H9 (cell line): ENCODE measurements around the gene RBM4B. TPM values are rescaled to one million over a fixed set of nuclear protein-coding genes. Genes with fewer than 3 reads are reported as not detected.
A peak's percentile ranks its signal among the peaks of the same experiment; 100 is the strongest.

ENCODE experiments used
- DNase-seq: peaks from one replicate; pipeline ENCODE4 v3.0.0-alpha.2; 2017
- H2AFZ ChIP-seq: one replicate; pipeline ENCODE4 v1.6.1; 2013; ENCODE audit warnings: mild to moderate bottlenecking, low read length, control low read depth, moderate library complexity
- H2AK5ac ChIP-seq: 2 replicates; pipeline ENCODE4 v1.6.1; 2013; ENCODE audit warnings: low read length, control low read depth, mixed read lengths; ENCODE audit not compliant: insufficient read length
- H2BK120ac ChIP-seq: one replicate; pipeline ENCODE4 v1.6.1; 2013; ENCODE audit warnings: low read depth, mild to moderate bottlenecking, low read length, control low read depth, inconsistent platforms; ENCODE audit not compliant: poor library complexity, severe bottlenecking
- H2BK12ac ChIP-seq: 2 replicates; pipeline ENCODE4 v1.6.1; 2013; ENCODE audit warnings: low read length, control low read depth, mixed read lengths, low read depth; ENCODE audit not compliant: insufficient read length
- H2BK15ac ChIP-seq: 2 replicates; pipeline ENCODE4 v1.6.1; 2013; ENCODE audit warnings: low read depth, low read length, control low read depth
- H2BK20ac ChIP-seq: one replicate; pipeline ENCODE4 v1.6.1; 2013; ENCODE audit warnings: low read depth, mild to moderate bottlenecking, low read length, control low read depth, inconsistent platforms; ENCODE audit not compliant: poor library complexity, severe bottlenecking
- H2BK5ac ChIP-seq: 2 replicates; pipeline ENCODE4 v1.6.1; 2013; ENCODE audit warnings: low read length, control low read depth, mixed read lengths; ENCODE audit not compliant: insufficient read length
- H3K14ac ChIP-seq: 2 replicates; pipeline ENCODE4 v1.6.1; 2013; ENCODE audit warnings: low read length, control low read depth; ENCODE audit not compliant: insufficient read depth
- H3K18ac ChIP-seq: 2 replicates; pipeline ENCODE4 v1.6.1; 2013; ENCODE audit warnings: low read depth, mild to moderate bottlenecking, mixed read lengths, low read length, control low read depth; ENCODE audit not compliant: insufficient read length
- H3K23ac ChIP-seq: 2 replicates; pipeline ENCODE4 v1.6.1; 2013; ENCODE audit warnings: low read length, control low read depth, mixed read lengths, low read depth; ENCODE audit not compliant: insufficient read length
- H3K23me2 ChIP-seq: 2 replicates; pipeline ENCODE4 v1.6.1; 2013; ENCODE audit warnings: low read depth, mild to moderate bottlenecking, mixed read lengths, low read length, control low read depth; ENCODE audit not compliant: insufficient read length, poor library complexity, severe bottlenecking
- H3K27ac ChIP-seq: 2 replicates; pipeline ENCODE4 v1.5.1; 2013; ENCODE audit warnings: low read length, control low read depth, mixed read lengths, low read depth; ENCODE audit not compliant: insufficient read length
- H3K27me3 ChIP-seq: 2 replicates; pipeline ENCODE4 v1.6.1; 2013; ENCODE audit warnings: low read length, control low read depth, inconsistent platforms; ENCODE audit not compliant: insufficient read depth
- H3K4ac ChIP-seq: 2 replicates; pipeline ENCODE4 v1.6.1; 2013; ENCODE audit warnings: low read depth, mild to moderate bottlenecking, control low read depth, inconsistent platforms, low read length, moderate library complexity
- H3K4me1 ChIP-seq: 2 replicates; pipeline ENCODE4 v1.6.1; 2013; ENCODE audit warnings: low read length, control low read depth, inconsistent platforms; ENCODE audit not compliant: insufficient read depth
- H3K4me2 ChIP-seq: 2 replicates; pipeline ENCODE4 v1.6.1; 2013; ENCODE audit warnings: low read length, control low read depth, mixed read lengths; ENCODE audit not compliant: insufficient read length, insufficient read depth
- H3K56ac ChIP-seq: 2 replicates; pipeline ENCODE4 v1.6.1; 2013; ENCODE audit warnings: low read depth, mild to moderate bottlenecking, mixed read lengths, low read length, control low read depth; ENCODE audit not compliant: insufficient read length
- H3K79me1 ChIP-seq: 2 replicates; pipeline ENCODE4 v1.6.1; 2013; ENCODE audit warnings: low read depth, mild to moderate bottlenecking, moderate library complexity, low read length, control low read depth, inconsistent platforms; ENCODE audit not compliant: insufficient read depth, poor library complexity, severe bottlenecking
- H3K79me2 ChIP-seq: 2 replicates; pipeline ENCODE4 v1.6.1; 2013; ENCODE audit warnings: low read length, control low read depth, inconsistent platforms; ENCODE audit not compliant: insufficient read depth
- H3K9ac ChIP-seq: 2 replicates; pipeline ENCODE4 v1.6.1; 2013; ENCODE audit warnings: low read length, control low read depth, mixed read lengths; ENCODE audit not compliant: insufficient read length; ENCODE audit errors: extremely low read depth
- H3K9me3 ChIP-seq: one replicate; pipeline ENCODE4 v1.6.1; 2013; ENCODE audit warnings: low read depth, low read length, inconsistent platforms; ENCODE audit not compliant: control insufficient read depth
- H3T11ph ChIP-seq: one replicate; pipeline ENCODE4 v1.6.1; 2013; ENCODE audit warnings: mild to moderate bottlenecking, low read length, control low read depth, inconsistent platforms
- H4K20me1 ChIP-seq: one replicate; pipeline ENCODE4 v1.6.1; 2013; ENCODE audit not compliant: control insufficient read depth, insufficient read length, insufficient read depth
- H4K5ac ChIP-seq: 2 replicates; pipeline ENCODE4 v1.6.1; 2013; ENCODE audit warnings: low read depth, mild to moderate bottlenecking, mixed read lengths, low read length, control low read depth; ENCODE audit not compliant: insufficient read length
- H4K8ac ChIP-seq: replicated peaks from 2 replicates; pipeline ENCODE4 v1.6.1; 2013; ENCODE audit warnings: low read length, control low read depth, mixed read lengths, low read depth; ENCODE audit not compliant: insufficient read length
- H4K91ac ChIP-seq: 2 replicates; pipeline ENCODE4 v1.6.1; 2013; ENCODE audit warnings: low read depth, mild to moderate bottlenecking, moderate library complexity, mixed read lengths, low read length, control low read depth; ENCODE audit not compliant: insufficient read length
- H3K27ac Mint-ChIP-seq, 3 experiments: 2 replicates in 2 of 3; 3 replicates in 1 of 3; pipeline ENCODE4 v1.8.0; 2020 to 2021; ENCODE audit warnings: mixed read lengths in 3 of 3, mild to moderate bottlenecking in 1 of 3, moderate library complexity in 1 of 3
- H3K27me3 Mint-ChIP-seq: 2 replicates; pipeline ENCODE4 v1.8.0; 2021; ENCODE audit warnings: low read depth, mild to moderate bottlenecking, moderate library complexity, mixed read lengths
- H3K36me3 Mint-ChIP-seq, 3 experiments: 2 replicates in 2 of 3; 3 replicates in 1 of 3; pipeline ENCODE4 v1.8.0; 2020 to 2021; ENCODE audit warnings: low read depth in 3 of 3, mixed read lengths in 3 of 3; ENCODE audit not compliant: insufficient read depth in 1 of 3
- H3K4me1 Mint-ChIP-seq, 2 experiments: 2 replicates each; pipeline ENCODE4 v1.8.0; 2020; ENCODE audit warnings: mixed read lengths in 2 of 2
- H3K4me3 Mint-ChIP-seq, 2 experiments: 2 replicates in 1 of 2; 3 replicates in 1 of 2; pipeline ENCODE4 v1.8.0; 2020 to 2021; ENCODE audit warnings: mild to moderate bottlenecking in 2 of 2, mixed read lengths in 2 of 2, moderate library complexity in 1 of 2
- H3K9me3 Mint-ChIP-seq, 2 experiments: 2 replicates in 1 of 2; 3 replicates in 1 of 2; pipeline ENCODE4 v1.8.0; 2020; ENCODE audit warnings: mild to moderate bottlenecking in 2 of 2, mixed read lengths in 2 of 2, moderate library complexity in 1 of 2
- WGBS: extraction: QIAGEN DNeasy Blood & Tissue Kit; methylation state at CpG from one replicate; pipeline ENCODE4 v1.1.7; 2013; ENCODE audit warnings: missing lambda C conversion rate, low lambda C conversion rate, mixed read lengths; ENCODE audit not compliant: insufficient read length; ENCODE audit errors: extremely low coverage; 5-methylcytosine and 5-hydroxymethylcytosine counted together
- total RNA-seq: library from RNA; stranded (reverse); gene quantifications from 2 replicates; pipeline ENCODE4 v1.2.1, GENCODE V29; 2021
- TF ChIP-seq, protein P1 (sequence below): fragments of 200-600 bp; sonication (generic); conservative IDR thresholded peaks from 3 replicates; pipeline ENCODE4 v1.8.0; 2021; ENCODE audit warnings: antibody characterized with exemption, mild to moderate bottlenecking

The RBM4B gene
- total RNA-seq, 1 experiment from 2014 or later: 34.0 TPM

- Histone ChIP-seq H2BK20ac (no peak overlapping the region), H4K20me1 (peaks cover 2% of the 10 kb centered on the region)
Observed at GRCh38 chr11:66670816-66671215, 6.9 kb downstream of the RBM4B start.

More at GRCh38 chr11:66670816-66671215, 6.9 kb downstream of the RBM4B start:
- H3K9me3 ChIP-seq: no peaks in the 10 kb centered on the region
- Mint-ChIP-seq H3K27me3 (no peaks in the 10 kb centered on the region), H3K4me1 (peaks cover 15 to 20% of the 10 kb centered on the region in 2 experiments), H3K9me3 (no peaks in the 10 kb centered on the region), H3K4me3 (no peak overlapping the region), H3K27ac (peak overlapping the region in 2 of 3 experiments; percentile 57 to 84; a peak in 3 of 7 replicates), H3K36me3 (peaks cover 14 to 47% (median 31%) of the 10 kb centered on the region in 3 experiments; a peak in 6 of 7 replicates)
- H2BK5ac ChIP-seq: no peak overlapping the region
- peaks cover 2% of the 10 kb centered on the region; the same call in 1 of the 2 replicates for H3K79me2 ChIP-seq
- no peak overlapping the region for H3K4ac ChIP-seq
- H2AK5ac ChIP-seq: no peak overlapping the region
- no peak overlapping the region for H3K23ac ChIP-seq
- H3K56ac ChIP-seq: no peak overlapping the region
- no peak overlapping the region for H2BK12ac ChIP-seq
- H3K4me2 ChIP-seq: no peak overlapping the region
- no peak overlapping the region for H3K18ac ChIP-seq
- H4K91ac ChIP-seq: no peak overlapping the region
- no peaks in the 10 kb centered on the region for H3K23me2 ChIP-seq
- no peak overlapping the region for H3K27ac ChIP-seq
- H4K8ac ChIP-seq: no peak overlapping the region
- no peak overlapping the region for H3K14ac ChIP-seq
- WGBS: no CpG with 5 or more reads among the region's 5 CpGs
- H4K5ac ChIP-seq: no peak overlapping the region
- H3K79me1 ChIP-seq: peaks cover 3% of the 10 kb centered on the region
- no peak overlapping the region for H2AFZ ChIP-seq
- H3K4me1 ChIP-seq: no peaks in the 10 kb centered on the region
- TF ChIP-seq, protein P1, sequence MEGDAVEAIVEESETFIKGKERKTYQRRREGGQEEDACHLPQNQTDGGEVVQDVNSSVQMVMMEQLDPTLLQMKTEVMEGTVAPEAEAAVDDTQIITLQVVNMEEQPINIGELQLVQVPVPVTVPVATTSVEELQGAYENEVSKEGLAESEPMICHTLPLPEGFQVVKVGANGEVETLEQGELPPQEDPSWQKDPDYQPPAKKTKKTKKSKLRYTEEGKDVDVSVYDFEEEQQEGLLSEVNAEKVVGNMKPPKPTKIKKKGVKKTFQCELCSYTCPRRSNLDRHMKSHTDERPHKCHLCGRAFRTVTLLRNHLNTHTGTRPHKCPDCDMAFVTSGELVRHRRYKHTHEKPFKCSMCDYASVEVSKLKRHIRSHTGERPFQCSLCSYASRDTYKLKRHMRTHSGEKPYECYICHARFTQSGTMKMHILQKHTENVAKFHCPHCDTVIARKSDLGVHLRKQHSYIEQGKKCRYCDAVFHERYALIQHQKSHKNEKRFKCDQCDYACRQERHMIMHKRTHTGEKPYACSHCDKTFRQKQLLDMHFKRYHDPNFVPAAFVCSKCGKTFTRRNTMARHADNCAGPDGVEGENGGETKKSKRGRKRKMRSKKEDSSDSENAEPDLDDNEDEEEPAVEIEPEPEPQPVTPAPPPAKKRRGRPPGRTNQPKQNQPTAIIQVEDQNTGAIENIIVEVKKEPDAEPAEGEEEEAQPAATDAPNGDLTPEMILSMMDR: no peak
- H3T11ph ChIP-seq: no peak overlapping the region
- no peak overlapping the region for H2BK120ac ChIP-seq
- H3K9ac ChIP-seq: no peak overlapping the region
- H2BK15ac ChIP-seq: no peak overlapping the region
- no peak for DNase-seq
- no peaks in the 10 kb centered on the region for H3K27me3 ChIP-seq
